Stimulated activated naive CD4-positive, alpha-beta T cell treated with Interleukin-2 at 50 U/mL for 16 hours (primary cell): ENCODE results near the gene PAM.
A peak's percentile ranks its signal among the peaks of the same experiment; 100 is the strongest.

Experiments
- DNase-seq: peaks from one replicate; lab custom pipeline; 2025; lab: John Stamatoyannopoulos, UW

PAM gene

GRCh38 chr5:102754767-102755431 is at the start of gene PAM:
TSS of gene PAM (plus strand) at chr5:102755305. CDS start at chr5:102866196, 110,891 bp downstream.
- peak; percentile 78 for DNase-seq

GRCh38 chr5:102711525-102712385 is 43.4 kb upstream of the PAM start:
- no peak for DNase-seq

- DNase-seq = no peak
Observed at GRCh38 chr5:102713278-102713677, 41.8 kb upstream of the PAM start.

GRCh38 chr5:102713682-102714231 is 41.3 kb upstream of the PAM start:
- no peak for DNase-seq

DNA sequence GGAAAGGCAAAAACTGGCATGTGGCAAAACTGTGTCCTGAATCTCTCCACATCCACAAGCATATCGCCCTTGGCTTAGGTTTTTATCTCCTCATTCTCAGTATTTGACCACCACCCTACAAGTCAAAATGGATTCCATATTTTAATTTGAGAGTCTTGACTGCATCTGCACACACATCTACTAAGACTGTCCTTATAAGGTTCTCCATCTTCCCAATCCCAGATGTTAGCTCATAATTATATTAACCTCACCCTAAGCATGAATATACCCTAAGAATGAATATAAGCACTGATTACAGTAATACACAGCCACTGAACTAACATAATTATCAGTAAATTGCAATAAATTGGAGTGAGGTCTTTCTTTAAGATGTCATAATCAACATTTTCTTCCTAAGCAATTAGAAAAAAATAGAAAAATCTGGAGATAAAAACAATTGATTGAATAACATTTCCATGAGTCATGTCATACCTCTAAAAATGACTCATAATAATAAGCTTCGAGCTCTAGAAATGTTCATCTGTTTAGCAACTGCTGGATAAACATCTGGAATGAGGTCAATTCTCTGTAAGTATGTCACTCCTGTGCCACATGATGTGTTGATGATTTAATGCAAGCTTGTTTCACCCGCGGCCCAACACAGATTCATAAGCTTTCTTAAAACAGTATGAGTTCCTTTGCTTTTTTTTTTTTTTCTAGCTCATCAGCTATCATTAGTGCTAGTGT is 39.9 kb upstream of the PAM start:
- no peak for DNase-seq

GRCh38 chr5:102716017-102716416 is 39.1 kb upstream of the PAM start:
- DNase-seq = no peak

DNA sequence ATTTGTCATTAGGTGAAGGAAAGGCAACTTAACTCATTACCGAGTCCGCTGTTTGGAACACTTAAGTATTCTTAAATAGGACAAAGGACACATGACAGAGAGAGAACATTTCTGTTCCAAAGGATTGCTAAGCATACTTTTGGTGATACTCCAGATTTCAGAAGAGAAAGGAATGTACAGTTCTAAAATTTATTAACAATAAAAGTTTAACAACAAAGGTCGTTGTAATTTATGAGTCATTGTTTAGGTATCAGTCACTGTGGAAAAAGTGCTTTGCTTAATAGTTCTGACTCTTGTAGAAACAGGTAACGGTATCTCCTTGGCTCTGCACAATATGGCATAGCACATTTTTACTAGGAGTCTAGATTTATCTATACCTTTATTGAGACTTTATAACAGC is 36.3 kb upstream of the PAM start:
- no peak for DNase-seq

- no peak for DNase-seq
Observed at GRCh38 chr5:102719886-102720285, 35.2 kb upstream of the PAM start.

DNA sequence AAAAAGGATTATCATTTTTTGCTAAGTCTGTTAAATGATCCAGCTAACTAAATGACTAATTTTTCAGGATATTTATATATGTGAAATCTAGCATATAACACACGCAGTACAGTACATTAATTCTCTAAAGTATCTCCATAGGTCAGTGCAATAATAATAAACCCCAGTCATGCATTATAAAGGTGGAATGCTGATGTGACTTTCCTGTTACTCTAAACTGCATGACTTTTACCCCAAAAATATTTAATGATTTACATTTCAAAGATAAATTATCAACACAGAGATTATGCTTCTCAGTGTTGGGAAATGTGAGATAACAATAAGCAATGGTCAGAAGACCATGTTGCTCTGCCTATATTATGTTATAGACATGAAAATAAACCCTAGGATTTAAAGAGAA is 34.1 kb upstream of the PAM start:
- no peak for DNase-seq

DNA sequence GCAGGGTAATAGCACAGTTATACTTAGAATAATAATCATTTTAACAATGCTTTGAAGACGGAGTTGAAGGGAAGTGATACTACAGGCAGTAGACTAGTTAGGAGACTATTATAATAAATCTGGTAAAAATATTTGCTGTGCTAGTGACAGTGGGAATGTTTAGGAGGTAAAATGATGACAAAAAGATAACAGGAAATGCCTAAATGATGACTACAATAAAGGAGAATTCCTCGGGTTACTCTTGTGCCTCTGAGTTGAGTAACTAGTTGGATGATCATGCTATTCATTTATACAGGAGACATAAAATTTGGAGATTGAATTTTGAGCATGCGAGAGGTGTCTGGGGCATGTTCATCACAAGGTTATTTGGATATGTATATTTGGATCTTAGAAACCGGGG is 32.2 kb upstream of the PAM start:
- no peak for DNase-seq

DNA sequence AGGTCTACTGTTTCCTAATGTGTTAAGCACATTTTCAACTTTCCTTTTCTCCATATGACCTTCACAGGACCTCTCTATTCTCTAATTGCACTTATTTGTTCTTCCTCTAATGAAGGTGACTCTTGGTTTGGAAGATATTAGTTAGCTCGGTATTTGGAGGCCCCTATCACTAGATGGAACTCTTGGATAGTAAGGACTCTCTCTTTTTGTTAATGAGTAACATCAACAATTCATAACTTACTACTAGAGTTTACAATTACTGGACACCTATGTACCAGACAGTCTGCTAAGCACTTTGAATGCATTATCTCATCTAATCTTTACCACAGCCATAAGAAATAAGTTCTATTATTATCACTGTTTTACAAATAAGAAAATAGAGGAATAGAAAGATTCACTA is 23.4 kb upstream of the PAM start:
- no peak for DNase-seq

- no peak for DNase-seq
Observed at GRCh38 chr5:102733534-102733933, 21.6 kb upstream of the PAM start.

DNA sequence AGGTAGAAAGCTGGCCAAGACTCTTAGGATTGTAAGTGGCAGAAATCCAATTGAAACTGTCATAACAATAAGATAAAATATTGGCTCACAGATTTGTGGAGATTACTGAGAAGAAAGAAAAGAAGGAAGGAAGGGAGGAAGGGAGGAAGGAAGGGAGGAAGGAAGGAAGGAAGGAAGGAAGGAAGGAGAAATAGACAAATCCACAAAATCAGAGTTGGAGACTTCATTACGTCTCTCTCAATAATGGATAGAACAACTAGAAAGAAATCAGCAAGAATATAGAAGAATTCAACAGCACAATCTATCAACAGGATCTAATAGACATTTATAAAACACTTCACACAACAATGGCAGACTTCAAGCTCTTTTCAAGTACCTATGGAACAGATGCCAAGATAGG is 17.9 kb upstream of the PAM start:
- DNase-seq = no peak

DNA sequence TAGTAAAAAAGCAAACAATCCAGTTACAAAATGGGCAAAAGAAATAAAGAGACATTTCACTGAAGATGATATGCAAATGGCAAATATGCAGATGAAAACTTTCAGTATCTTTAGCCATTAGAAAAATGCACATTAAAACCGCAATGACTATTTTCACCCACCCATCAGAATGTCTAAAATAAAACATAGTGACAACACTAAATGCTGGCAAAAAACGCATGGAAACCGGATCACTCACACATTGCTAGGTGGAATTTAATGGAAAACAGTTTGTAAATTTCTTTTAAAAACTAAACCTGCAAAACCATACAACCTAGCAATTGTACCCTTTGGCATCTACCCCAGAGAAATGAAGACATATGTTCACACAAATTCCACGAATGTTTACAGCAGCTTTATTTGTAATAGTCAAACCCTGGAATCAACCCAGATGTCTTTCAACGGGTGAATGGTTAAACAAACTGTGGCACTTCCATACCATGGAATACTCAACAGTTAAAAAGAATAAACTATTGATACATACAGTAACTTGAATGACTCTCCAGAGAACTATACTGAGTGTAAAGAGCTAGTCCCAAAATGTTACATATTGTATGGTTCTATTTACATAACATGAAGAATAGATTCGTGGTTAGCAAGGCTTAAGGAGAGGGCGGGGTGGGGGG is 17.2 kb upstream of the PAM start:
- DNase-seq = no peak

- DNase-seq = no peak
Observed at GRCh38 chr5:102740515-102740914, 14.6 kb upstream of the PAM start.

GRCh38 chr5:102742215-102742614 is 12.9 kb upstream of the PAM start:
- DNase-seq = no peak

GRCh38 chr5:102743900-102744299 is 11.2 kb upstream of the PAM start:
- DNase-seq = no peak

GRCh38 chr5:102747386-102748166 is 7.5 kb upstream of the PAM start:
- DNase-seq = no peak

DNA sequence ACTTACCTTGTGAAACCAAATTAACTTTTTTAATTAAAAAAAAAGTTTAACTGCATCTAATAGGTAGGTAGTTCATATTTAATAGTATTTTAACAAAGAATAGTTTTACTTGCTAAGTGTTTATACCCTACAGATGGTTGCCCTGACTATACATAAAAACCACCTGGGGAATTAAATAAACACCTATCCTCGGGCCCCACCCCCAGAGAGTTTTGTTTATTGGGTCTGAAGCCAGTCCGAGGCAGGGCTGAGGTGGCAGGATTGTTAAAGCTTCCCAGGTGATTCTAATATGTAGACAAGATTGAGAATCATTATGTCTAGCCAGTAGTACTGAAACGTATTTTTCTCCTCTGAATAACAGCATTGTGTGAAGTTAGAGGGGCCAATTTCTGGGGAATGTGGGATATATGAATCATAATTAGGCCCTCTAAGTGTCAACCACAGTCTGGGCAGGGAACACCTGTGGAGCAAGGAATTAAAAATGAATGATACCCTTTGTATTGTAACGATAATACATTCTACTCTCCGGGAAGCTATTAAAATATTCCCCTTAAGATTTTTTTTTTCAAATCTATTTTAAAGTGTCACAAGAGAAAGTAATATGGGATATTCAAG is 5.6 kb upstream of the PAM start:
- DNase-seq = no peak

GRCh38 chr5:102750151-102750834 is 4.8 kb upstream of the PAM start:
- no peak for DNase-seq
